SU-DHL-6 (cell line): ENCODE data around the gene PPARA.

Source experiments
- CTCF ChIP-seq: fragments of 200-600 bp; sonication (generic); IDR thresholded peaks from one replicate; pipeline ENCODE4 v1.5.1; 2017; ENCODE audit warnings: antibody characterized with exemption, mild to moderate bottlenecking, low read length, moderate library complexity; ENCODE audit not compliant: insufficient read depth, poor library complexity, severe bottlenecking
- EZH2phosphoT487 ChIP-seq: fragments of 200-600 bp; sonication (generic), shearing (Covaris generic); conservative IDR thresholded peaks from 2 replicates; pipeline ENCODE4 v1.6.1; 2018; ENCODE audit warnings: mild to moderate bottlenecking, antibody characterized with exemption, low read length, moderate library complexity, mixed read lengths

GRCh38 chr22:46163557-46163888, 13.2 kb downstream of the PPARA start:
- TF ChIP-seq CTCF (no peak), EZH2phosphoT487 (no peak)
